Peyer's patch (tissue), 4 donors: ENCODE data around the gene KLHL12. TPM values are rescaled to one million over a fixed set of nuclear protein-coding genes. Genes with fewer than 3 reads are reported as not detected.

Experiments used
- DNase-seq, 3 donors: peaks; one replicate each; pipeline ENCODE4 v3.0.0-alpha.2; 2017 to 2019
- H3K27ac ChIP-seq, 4 donors: fragments of 200-600 bp; sonication (generic); one replicate each; pipeline ENCODE4 v1.5.1; 2016 to 2019
- H3K27me3 ChIP-seq, 2 donors: fragments of 200-600 bp; sonication (generic); one replicate each; pipeline ENCODE4 v1.5.1; 2019
- H3K36me3 ChIP-seq, 3 donors: fragments of 200-600 bp; sonication (generic); one replicate each; pipeline ENCODE4 v1.5.1; 2016 to 2019
- H3K4me1 ChIP-seq, 4 donors: fragments of 200-600 bp; sonication (generic); one replicate each; pipeline ENCODE4 v1.5.1; 2016 to 2019
- H3K4me3 ChIP-seq, 4 donors: fragments of 200-600 bp; sonication (generic); 1 replicate in 3 of 4; 2 replicates in 1 of 4; pipeline ENCODE4 v1.5.1; 2016 to 2019; ENCODE audit warnings: mild to moderate bottlenecking in 1 of 4
- H3K9me3 ChIP-seq, 4 donors: fragments of 200-600 bp; sonication (generic); one replicate each; pipeline ENCODE4 v1.5.1; 2016 to 2019; ENCODE audit warnings: mild to moderate bottlenecking in 1 of 4
- POLR2A ChIP-seq, 2 donors: fragments of 450-650 bp; IDR thresholded peaks; one replicate each; pipeline ENCODE4 v1.5.1; 2017; ENCODE audit warnings: antibody characterized with exemption in 2 of 2, mild to moderate bottlenecking in 2 of 2, moderate library complexity in 2 of 2
- small RNA-seq, 2 donors: library from RNA; depleted of rRNA; stranded (forward); fragments of <200 nt; gene quantifications; one replicate each; pipeline ENCODE3, GENCODE V24; 2016
- total RNA-seq, 4 donors: library from RNA; depleted of rRNA; stranded (reverse); fragments of >200 nt; gene quantifications; one replicate each; pipeline ENCODE4 v1.1.0, GENCODE V29; 2016
- TF ChIP-seq, protein P1 (sequence below), 6 experiments: fragments of 450-650 bp in 4 of 6; fragments of 200-600 bp in 2 of 6; sonication (generic) in 1 of 6; IDR thresholded peaks; one replicate each; pipeline ENCODE4 v1.5.1; 2017 to 2019; ENCODE audit warnings: antibody characterized with exemption in 6 of 6, mild to moderate bottlenecking in 3 of 6, moderate library complexity in 1 of 6

Gene KLHL12
- total RNA-seq, 4 donors from 2014 or later, result 15.9 to 22.9 (median 18.4) TPM

DNA sequence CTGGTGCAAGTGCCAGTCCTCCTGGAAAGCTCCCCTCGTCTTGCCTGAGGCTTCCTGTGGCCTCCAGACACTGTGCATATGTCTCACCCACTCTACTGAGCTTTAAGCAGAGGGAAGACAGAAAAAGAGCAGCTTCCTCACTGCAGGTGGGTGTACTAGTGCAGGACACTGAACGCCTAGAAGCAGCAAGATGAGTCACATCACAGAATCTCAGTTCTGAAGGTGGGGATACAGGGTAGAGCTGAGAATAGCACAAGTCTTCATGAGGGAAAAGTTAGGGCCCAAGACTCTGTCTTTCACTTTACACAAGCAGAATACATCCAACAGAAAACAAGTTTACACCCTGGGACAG, 78.9 kb downstream of the KLHL12 start:
- TF ChIP-seq, protein P1, sequence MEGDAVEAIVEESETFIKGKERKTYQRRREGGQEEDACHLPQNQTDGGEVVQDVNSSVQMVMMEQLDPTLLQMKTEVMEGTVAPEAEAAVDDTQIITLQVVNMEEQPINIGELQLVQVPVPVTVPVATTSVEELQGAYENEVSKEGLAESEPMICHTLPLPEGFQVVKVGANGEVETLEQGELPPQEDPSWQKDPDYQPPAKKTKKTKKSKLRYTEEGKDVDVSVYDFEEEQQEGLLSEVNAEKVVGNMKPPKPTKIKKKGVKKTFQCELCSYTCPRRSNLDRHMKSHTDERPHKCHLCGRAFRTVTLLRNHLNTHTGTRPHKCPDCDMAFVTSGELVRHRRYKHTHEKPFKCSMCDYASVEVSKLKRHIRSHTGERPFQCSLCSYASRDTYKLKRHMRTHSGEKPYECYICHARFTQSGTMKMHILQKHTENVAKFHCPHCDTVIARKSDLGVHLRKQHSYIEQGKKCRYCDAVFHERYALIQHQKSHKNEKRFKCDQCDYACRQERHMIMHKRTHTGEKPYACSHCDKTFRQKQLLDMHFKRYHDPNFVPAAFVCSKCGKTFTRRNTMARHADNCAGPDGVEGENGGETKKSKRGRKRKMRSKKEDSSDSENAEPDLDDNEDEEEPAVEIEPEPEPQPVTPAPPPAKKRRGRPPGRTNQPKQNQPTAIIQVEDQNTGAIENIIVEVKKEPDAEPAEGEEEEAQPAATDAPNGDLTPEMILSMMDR (IDR thresholded peaks at IDR 0.05), result no peak
- TF ChIP-seq POLR2A (IDR thresholded peaks at IDR 0.05), result no peak
- Histone ChIP-seq H3K4me1 (no peaks in the 10 kb centered on the region), H3K36me3 (no peaks in the 10 kb centered on the region), H3K4me3 (no peak overlapping the region), H3K9me3 (no peaks in the 10 kb centered on the region), H3K27ac (no peak overlapping the region), H3K27me3 (no peaks in the 10 kb centered on the region)
- no peak for DNase-seq

DNA sequence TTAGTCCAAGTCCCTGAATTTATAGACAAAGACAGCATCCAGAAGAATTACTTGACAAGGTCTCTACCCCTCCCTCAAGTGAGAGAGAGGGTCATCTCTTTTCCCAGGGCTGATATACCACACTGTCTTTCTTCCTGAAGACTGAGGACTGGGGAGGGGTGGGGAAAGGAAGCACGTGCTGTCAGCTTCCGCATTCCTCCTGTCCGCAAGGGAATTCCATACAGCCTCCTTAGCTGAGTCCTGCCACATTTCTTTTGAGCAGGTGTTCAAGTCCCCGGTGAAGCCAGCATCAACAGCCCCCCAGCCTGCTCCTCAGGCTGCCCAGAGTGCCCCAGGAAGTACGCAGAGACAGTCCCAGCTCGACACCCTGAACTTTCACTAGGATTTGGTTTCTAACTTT, 82.1 kb downstream of the KLHL12 start:
- H3K9me3 ChIP-seq, result no peaks in the 10 kb centered on the region
- H3K4me3 ChIP-seq, result no peak overlapping the region
- no peaks in the 10 kb centered on the region for H3K36me3 ChIP-seq
- TF ChIP-seq, protein P1 (IDR thresholded peaks at IDR 0.05), result no peak
- TF ChIP-seq POLR2A (IDR thresholded peaks at IDR 0.05), result no peak
- DNase-seq, result no peak
- H3K4me1 ChIP-seq, result no peaks in the 10 kb centered on the region
- no peak overlapping the region for H3K27ac ChIP-seq
- no peaks in the 10 kb centered on the region for H3K27me3 ChIP-seq

DNA sequence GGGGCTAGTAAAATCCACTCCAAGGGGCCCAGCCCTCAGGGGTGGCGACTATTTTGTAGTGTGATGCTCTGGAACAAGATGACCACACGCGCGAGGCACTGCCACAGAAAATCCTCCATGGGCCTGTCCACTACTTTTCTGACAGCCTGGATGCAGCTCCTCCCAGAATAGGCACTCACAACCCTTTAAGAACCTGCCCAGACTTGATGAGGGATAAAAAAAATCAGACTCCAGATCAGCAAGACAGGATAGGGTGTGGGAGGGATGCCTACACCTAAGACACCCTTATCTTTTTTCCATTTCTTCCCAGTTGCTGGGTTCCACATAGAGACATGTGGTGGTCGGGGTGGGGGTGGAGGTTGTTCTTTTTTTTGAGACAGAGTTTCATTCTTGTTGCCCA, 82.8 kb downstream of the KLHL12 start:
- TF ChIP-seq, protein P1 (IDR thresholded peaks at IDR 0.05), result no peak
- no peaks in the 10 kb centered on the region for H3K27me3 ChIP-seq
- no peaks in the 10 kb centered on the region for H3K36me3 ChIP-seq
- H3K4me3 ChIP-seq, result no peak overlapping the region
- H3K9me3 ChIP-seq, result no peaks in the 10 kb centered on the region
- no peak for DNase-seq
- no peak overlapping the region for H3K27ac ChIP-seq
- H3K4me1 ChIP-seq, result no peaks in the 10 kb centered on the region

DNA sequence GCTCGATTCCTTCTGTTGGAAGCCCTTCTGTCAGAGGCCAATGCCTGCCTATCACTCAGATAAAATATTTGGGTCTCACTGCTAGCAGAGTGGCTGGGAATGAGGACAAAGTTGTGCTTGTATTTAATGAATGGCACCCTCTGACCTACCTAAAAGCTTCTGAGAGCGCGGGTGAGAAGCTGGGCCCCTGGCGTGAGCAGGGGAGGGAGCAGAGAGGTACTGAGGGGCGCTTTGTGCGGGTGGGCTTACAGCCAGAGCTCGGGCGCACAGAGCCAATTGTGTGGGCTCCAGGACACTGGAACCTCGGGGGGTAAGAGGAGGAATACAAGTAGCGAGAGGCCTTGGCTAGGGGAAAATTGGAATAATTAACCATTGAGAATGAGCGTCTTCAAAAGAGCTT, 84.0 kb downstream of the KLHL12 start:
- TF ChIP-seq, protein P1 (IDR thresholded peaks at IDR 0.05), result no peak
- TF ChIP-seq POLR2A (IDR thresholded peaks at IDR 0.05), result no peak
- Histone ChIP-seq H3K4me3 (no peak overlapping the region), H3K9me3 (no peaks in the 10 kb centered on the region), H3K27me3 (no peaks in the 10 kb centered on the region), H3K36me3 (no peaks in the 10 kb centered on the region), H3K4me1 (no peaks in the 10 kb centered on the region), H3K27ac (no peak overlapping the region)
- no peak for DNase-seq

Small RNAs within 50 kb of the gene (small RNA-seq; reads per million reads assigned to genes)
- 0 reads per million in 2 donors for gene RF00019

Other genes starting within 250 kb of the KLHL12 start
- gene SYT2, start 216.8 kb downstream of the KLHL12 start, total RNA-seq, result under 1 TPM in 1 of 4 donors, not detected in 3; 0.28 TPM
- 10 to 100 TPM; 43.8 to 66.8 (median 51.9) TPM for gene KDM5B, start 118.8 kb downstream of the KLHL12 start, total RNA-seq
- gene PCAT6, start 116.3 kb downstream of the KLHL12 start, total RNA-seq, result not detected
- gene RABIF, start 38.1 kb downstream of the KLHL12 start, total RNA-seq, result 10 to 100 TPM in 1 of 4 donors, 1 to 10 TPM in 3; 5.8 to 13.0 (median 8.0) TPM
- 10 to 100 TPM; 33.8 to 80.8 (median 66.9) TPM for gene ADIPOR1, start 31.1 kb upstream of the KLHL12 start, total RNA-seq
- gene CYB5R1, start 40.0 kb upstream of the KLHL12 start, total RNA-seq, result 10 to 100 TPM; 11.6 to 20.8 (median 18.1) TPM
- 10 to 100 TPM; 65.4 to 91.6 (median 80.4) TPM for gene TMEM183A, start 80.1 kb upstream of the KLHL12 start, total RNA-seq
- 1 to 10 TPM in 2 of 4 donors, under 1 TPM in 1, not detected in 1; 0.54 to 1.8 (median 1.7) TPM for gene PPFIA4, start 99.3 kb upstream of the KLHL12 start, total RNA-seq
- gene MYOG, start 158.8 kb upstream of the KLHL12 start, total RNA-seq, result not detected
- 1 to 10 TPM in 1 of 4 donors, not detected in 3; 1.5 TPM for gene ADORA1, start 200.5 kb upstream of the KLHL12 start, total RNA-seq
- not detected for gene MYBPH, start 248.6 kb upstream of the KLHL12 start, total RNA-seq